NCI-H2196 treated with DMSO at 0.1 percent for 48 hours (cell line): ENCODE measurements around the gene MSN.
"Not testable (repeated sequence)": the region's sequence is repeated elsewhere in the genome, so short reads cannot be mapped to it uniquely, and the experiment has no call there.

Source experiments
- DNase-seq: peaks from one replicate; lab custom pipeline; 2025; ENCODE audit not compliant: unreplicated experiment; lab: John Stamatoyannopoulos, UW

The MSN gene

DNA sequence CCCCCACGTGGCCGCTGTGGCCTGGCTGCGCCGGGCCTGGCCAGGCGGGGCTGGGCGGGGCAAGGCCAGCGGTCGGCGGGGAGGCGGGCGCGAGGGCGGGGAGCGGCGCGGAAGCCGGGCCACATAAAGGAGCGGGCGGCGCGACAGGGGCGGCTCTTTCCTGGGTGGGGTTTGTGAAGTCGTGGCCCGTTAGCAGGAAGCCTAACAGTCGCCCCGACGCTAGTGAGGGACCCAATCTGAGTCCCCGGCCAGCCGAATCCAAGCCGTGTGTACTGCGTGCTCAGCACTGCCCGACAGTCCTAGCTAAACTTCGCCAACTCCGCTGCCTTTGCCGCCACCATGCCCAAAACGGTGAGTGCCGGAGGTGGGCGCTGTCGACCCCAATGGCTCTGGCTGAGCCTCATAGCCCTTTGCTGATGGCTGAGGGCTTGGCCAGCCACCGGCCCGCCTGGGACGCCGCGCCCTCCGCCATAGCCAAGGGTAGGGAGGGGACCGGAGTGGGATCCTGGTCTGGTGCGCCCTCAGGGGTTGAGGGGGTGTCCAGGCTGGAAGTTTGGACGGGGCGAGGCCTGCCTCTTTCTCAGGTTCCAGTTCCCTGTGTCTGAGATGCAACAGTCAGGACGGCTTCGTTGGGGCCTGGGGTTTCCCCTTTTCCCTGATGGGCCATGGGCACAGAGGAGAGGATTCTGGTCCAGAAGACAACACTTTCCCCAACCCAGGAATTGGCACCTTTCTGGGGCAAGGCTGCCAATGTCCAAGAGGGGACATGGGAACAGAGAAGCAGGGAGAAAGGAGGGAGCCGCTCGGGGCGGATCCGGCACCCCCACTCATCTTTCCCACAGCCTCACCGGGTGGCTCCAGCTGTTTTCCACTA, at the start of gene MSN:
MSN (plus strand) TSS at position 152 of the 874 bp plus-strand sequence; CDS start at position 340, 188 bp downstream.
- no peak for DNase-seq

DNA sequence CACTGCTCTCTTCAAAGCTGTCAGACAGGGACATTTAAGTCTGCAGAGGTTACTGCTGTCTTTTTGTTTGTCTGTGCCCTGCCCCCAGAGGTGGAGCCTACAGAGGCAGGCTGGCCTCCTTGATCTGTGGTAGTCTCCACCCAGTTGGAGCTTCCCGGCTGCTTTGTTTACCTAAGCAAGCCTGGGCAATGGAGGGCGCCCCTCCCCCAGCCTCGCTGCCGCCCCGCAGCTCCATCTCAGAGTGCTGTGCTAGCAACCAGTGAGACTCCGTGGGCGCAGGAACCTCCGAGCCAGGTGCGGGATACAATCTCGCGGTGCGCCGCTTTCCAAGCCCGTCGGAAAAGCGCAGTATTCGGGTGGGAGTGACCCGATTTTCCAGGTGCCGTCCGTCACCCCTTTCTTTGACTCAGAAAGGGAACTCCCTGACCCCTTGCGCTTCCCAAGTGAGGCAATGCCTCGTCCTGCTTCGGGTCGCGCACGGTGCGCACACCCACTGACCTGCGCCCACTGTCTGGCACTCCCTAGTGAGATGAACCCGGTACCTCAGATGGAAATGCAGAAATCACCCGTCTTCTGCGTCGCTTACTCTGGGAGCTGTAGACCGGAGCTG, 47.3 kb upstream of the MSN start:
- not testable (repeated sequence) for DNase-seq

- DNase-seq = no peak
Measured at GRCh38 chrX:65630771-65631170, 36.7 kb upstream of the MSN start.

DNA sequence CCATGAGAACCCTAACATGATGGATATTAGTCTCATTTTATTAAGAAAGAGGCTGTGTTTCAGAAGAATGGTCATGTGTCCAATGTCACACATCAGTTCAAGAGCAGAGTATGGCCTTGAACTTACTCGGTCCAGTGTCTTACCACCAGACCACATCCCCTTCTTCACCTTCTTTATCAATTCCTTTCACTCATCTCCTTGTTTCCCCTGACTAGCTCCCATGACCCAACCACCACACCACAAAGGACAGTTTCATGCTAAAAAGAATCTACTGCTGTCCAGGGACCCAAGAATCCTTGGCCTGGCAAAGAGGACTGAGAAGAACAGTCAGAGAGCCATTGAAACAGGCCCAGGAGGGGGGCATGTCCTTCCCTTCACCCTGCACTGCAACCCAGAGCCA, 33.6 kb upstream of the MSN start:
- DNase-seq = no peak

DNA sequence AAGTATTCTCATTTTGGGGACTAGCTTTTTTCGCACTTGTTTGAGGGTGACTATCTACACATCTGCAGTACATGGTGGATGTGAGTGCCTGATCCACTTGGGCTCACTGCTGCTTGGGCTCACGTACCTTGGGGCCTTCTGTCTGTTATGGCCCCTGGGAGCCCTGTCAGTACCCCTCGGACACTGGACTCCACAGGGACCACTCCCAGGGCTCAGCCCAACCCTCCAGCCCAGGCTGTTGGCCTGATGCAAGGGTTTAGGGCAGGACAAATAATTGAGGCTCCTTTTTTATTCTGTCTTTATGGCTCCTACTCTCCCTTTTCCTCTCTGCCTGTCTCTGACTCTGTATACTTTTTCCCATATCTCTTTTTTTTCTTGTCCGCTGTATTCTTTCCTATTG, 32.7 kb upstream of the MSN start:
- DNase-seq = no peak

GRCh38 chrX:65635378-65635777, 32.1 kb upstream of the MSN start:
- no peak for DNase-seq

GRCh38 chrX:65635822-65636221, 31.6 kb upstream of the MSN start:
- DNase-seq = no peak

- not testable (repeated sequence) for DNase-seq
Measured at GRCh38 chrX:65636261-65636660, 31.2 kb upstream of the MSN start.

GRCh38 chrX:65637335-65637734, 30.1 kb upstream of the MSN start:
- no peak for DNase-seq

DNA sequence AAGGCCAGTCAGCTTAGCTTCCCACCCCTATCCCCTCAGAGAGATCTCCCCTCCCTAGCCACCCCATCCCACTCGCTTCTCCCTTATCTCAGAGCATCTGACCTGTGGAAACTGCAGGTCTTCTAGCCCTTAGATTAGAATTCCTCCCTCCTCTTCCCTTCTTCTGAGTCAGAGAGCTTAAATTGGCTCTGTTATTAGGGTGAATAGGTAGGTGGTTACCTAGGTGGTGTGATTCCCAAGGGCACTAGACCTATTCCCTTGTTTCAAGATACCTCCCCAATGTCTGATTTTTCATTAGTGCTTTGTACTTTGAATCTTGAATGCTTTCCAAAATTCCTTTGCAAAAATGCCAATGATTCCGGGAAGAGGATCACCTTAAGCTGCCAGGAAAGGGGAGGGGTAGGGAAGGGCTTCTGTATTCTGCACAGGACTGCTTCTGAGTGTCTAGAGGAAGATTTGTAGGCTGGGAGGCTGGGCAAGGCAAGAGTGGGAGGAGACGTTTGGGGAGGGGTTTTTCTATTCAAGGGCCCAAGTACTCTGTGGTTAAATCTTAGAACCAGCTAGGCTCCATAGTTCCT, 24.5 kb upstream of the MSN start:
- DNase-seq = no peak

DNA sequence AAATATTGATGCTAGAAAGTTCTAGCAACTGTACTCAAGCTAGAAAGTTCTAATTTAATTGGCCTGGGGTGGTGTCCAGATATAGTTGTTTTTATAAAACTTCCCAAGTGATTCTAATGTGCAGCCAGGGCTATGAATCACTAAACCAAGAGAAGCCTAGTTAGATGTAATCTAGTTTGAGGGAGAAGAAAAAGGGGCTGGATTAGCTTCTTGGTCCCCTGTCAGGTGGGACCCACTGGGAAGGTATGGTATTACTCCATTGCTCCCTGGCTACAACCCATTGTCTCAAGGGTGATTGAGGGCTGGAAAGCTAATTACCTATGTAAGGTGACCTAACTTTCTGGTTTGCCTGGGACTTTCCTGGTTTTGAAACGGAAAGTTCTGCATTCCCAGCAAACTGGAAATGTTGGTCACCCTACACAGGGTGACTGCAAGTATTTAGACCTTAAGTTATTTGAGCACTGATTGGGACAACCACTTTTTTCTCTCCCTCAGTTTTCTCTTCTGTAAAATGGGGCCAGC, 23.9 kb upstream of the MSN start:
- no peak for DNase-seq

GRCh38 chrX:65644621-65645289, 22.7 kb upstream of the MSN start:
- DNase-seq = no peak

DNA sequence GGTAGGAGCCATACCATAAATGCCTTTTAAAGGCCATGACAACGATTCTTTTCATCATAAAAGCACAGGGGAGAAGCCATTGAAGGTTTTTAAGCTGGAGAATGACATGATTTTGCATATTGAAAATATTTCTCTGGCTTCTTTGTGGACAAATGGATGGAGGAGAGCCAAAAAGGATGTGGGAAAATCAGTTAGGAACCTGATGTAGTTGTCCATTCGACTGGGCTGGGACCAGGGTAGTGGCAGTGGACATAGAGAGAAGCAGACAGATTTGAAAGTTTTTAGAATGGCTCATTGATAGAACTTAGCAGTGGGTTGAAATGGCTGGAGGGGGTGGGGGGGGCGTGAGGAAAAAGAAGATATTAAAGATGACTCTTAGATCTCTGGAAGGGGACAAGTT, 19.7 kb upstream of the MSN start:
- DNase-seq = no peak

GRCh38 chrX:65652098-65652497, 15.4 kb upstream of the MSN start:
- DNase-seq = no peak

GRCh38 chrX:65657009-65657441, 10.4 kb upstream of the MSN start:
- DNase-seq = not testable (repeated sequence)

GRCh38 chrX:65657659-65658058, 9.8 kb upstream of the MSN start:
- no peak for DNase-seq

- no peak for DNase-seq
Measured at GRCh38 chrX:65658229-65658628, 9.2 kb upstream of the MSN start.

DNA sequence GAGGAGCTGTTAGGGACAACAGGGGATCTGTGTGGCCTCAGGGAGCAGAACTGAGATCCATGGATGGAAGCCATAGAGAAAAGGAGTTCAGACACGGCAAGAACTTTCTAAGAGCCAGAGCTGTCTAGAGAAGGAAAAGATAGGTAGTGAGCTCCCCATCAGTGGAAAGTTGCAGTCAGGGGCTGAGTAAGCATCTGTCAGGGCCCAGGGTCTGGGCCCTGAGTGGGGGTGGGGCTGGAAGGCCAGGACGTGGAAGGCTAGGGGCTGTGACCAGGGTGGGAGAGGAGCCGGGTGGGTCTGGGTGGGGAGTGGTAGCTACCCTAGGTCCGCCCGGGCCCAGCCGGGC, 324 bp upstream of the MSN start:
- DNase-seq = no peak

- DNase-seq = no peak
Measured at GRCh38 chrX:65668377-65669310, 1.2 kb downstream of the MSN start.

- no peak for DNase-seq
Measured at GRCh38 chrX:65671286-65671685, 3.8 kb downstream of the MSN start.
